Ishikawa (cell line): ENCODE results near the gene NELL1.

Experiments used
- CEBPB ChIP-seq: IDR thresholded peaks from 2 replicates; pipeline ENCODE4 v1.6.1; 2012
- CREB1 ChIP-seq: IDR thresholded peaks from 2 replicates; pipeline ENCODE4 v1.6.1; 2012; ENCODE audit warnings: low read depth
- EGR1 ChIP-seq: IDR thresholded peaks from 2 replicates; pipeline ENCODE4 v1.6.1; 2012
- EP300 ChIP-seq: IDR thresholded peaks from 2 replicates; pipeline ENCODE4 v1.6.1; 2012; ENCODE audit warnings: borderline replicate concordance
- FOXM1 ChIP-seq: IDR thresholded peaks from 2 replicates; pipeline ENCODE4 v1.6.1; 2012; ENCODE audit warnings: low read depth, borderline replicate concordance
- NFIC ChIP-seq: IDR thresholded peaks from 2 replicates; pipeline ENCODE4 v1.6.1; 2012
- RAD21 ChIP-seq: IDR thresholded peaks from 2 replicates; pipeline ENCODE4 v1.6.1; 2012; ENCODE audit warnings: low read depth
- TAF1 ChIP-seq: IDR thresholded peaks from 2 replicates; pipeline ENCODE4 v1.6.1; 2012; ENCODE audit warnings: low read depth, mild to moderate bottlenecking
- TCF12 ChIP-seq: IDR thresholded peaks from 2 replicates; pipeline ENCODE4 v1.6.1; 2012; ENCODE audit warnings: low read depth

DNA sequence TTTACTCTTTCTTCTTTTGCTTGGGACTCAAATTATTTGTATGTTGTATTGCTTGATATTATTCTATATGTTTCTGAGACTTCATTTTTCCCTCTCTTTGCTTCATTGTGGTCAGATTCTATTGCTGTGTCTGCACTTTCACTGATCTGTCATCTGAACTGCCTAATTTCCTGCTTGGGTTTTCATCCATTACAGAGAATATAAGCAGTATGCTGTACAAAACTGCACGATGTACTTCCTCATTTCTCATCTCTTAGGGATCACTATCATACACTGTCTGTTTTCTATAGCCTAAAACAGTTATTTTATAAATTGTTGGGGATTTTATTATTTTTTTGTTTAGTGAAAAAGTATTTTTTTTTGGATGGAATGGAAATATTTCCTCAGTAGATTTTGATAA, 786.8 kb downstream of the NELL1 start:
- TF ChIP-seq EP300 (no peak), CEBPB (no peak), TAF1 (no peak), RAD21 (no peak), EGR1 (no peak), TCF12 (no peak), FOXM1 (no peak), CREB1 (no peak), NFIC (no peak)
